ENCODE data around the gene NRXN3. TPM values are rescaled to one million over a fixed set of nuclear protein-coding genes. Genes with fewer than 3 reads are reported as not detected.

The NRXN3 gene
- total RNA-seq, 2 experiments from 2014 or later: not detected

GRCh38 chr14:78683206-78683605, 513.0 kb downstream of the NRXN3 start:
- CTCF ChIA-PET (ENCODE audit: unreplicated experiment): no interaction called here
- Histone ChIP-seq H3K9me3 (ENCODE audit: low read length) (no peaks in the 10 kb centered on the region), H3K9me2 (ENCODE audit: insufficient read depth, low read length) (no peaks in the 10 kb centered on the region), H3K27ac (ENCODE audit: low read depth, low read length, poor library complexity, severe bottlenecking) (no peak overlapping the region), H2AFZ (ENCODE audit: low read length) (no peak overlapping the region), H4K20me1 (ENCODE audit: insufficient read depth, low read length) (no peaks in the 10 kb centered on the region), H3K4me1 (ENCODE audit: insufficient read depth, low read length, poor library complexity, severe bottlenecking) (no peaks in the 10 kb centered on the region), H3K79me2 (ENCODE audit: insufficient read depth, low read depth, low read length) (no peaks in the 10 kb centered on the region), H3K4me2 (ENCODE audit: low read length) (no peak overlapping the region), H3K4me3 (ENCODE audit: low read depth, low read length, poor library complexity, severe bottlenecking) (no peak overlapping the region), H3K36me3 (ENCODE audit: insufficient read depth, low read length) (no peaks in the 10 kb centered on the region)
- TF ChIP-seq EZH2phosphoT487 (IDR thresholded peaks at IDR 0.05; ENCODE audit: borderline replicate concordance, low read depth, low read length): no peak
- no peak for TF ChIP-seq CTCF (conservative IDR thresholded peaks at IDR 0.05; ENCODE audit: low read length)
- intact Hi-C loops (cut with micrococcal nuclease; ENCODE audit: unreplicated experiment): no loop called here
- POLR2A ChIA-PET: no interaction called here
- no TSS peak for BruUV-seq (replicated peaks)
- DNase-seq (ENCODE audit: low spot score): no peak

GRCh38 chr14:78683981-78684380, 513.8 kb downstream of the NRXN3 start:
- no peaks in the 10 kb centered on the region for H3K4me1 ChIP-seq (ENCODE audit: insufficient read depth, low read length, poor library complexity, severe bottlenecking)
- H3K9me3 ChIP-seq (ENCODE audit: low read length): no peaks in the 10 kb centered on the region
- H3K79me2 ChIP-seq (ENCODE audit: insufficient read depth, low read depth, low read length): no peaks in the 10 kb centered on the region
- H2AFZ ChIP-seq (ENCODE audit: low read length): no peak overlapping the region
- ChIA-PET CTCF (ENCODE audit: unreplicated experiment) (no interaction called here), POLR2A (no interaction called here)
- no peaks in the 10 kb centered on the region for H3K36me3 ChIP-seq (ENCODE audit: insufficient read depth, low read length)
- BruUV-seq (replicated peaks): no TSS peak
- no peaks in the 10 kb centered on the region for H4K20me1 ChIP-seq (ENCODE audit: insufficient read depth, low read length)
- no peak overlapping the region for H3K4me3 ChIP-seq (ENCODE audit: low read depth, low read length, poor library complexity, severe bottlenecking)
- intact Hi-C loops (cut with micrococcal nuclease; ENCODE audit: unreplicated experiment): no loop called here
- no peaks in the 10 kb centered on the region for H3K9me2 ChIP-seq (ENCODE audit: insufficient read depth, low read length)
- H3K4me2 ChIP-seq (ENCODE audit: low read length): no peak overlapping the region
- no peak overlapping the region for H3K27ac ChIP-seq (ENCODE audit: low read depth, low read length, poor library complexity, severe bottlenecking)
- TF ChIP-seq EZH2phosphoT487 (IDR thresholded peaks at IDR 0.05; ENCODE audit: borderline replicate concordance, low read depth, low read length): no peak
- TF ChIP-seq CTCF (conservative IDR thresholded peaks at IDR 0.05; ENCODE audit: low read length): no peak
- DNase-seq (ENCODE audit: low spot score): no peak

GRCh38 chr14:78688503-78688902, 518.3 kb downstream of the NRXN3 start:
- no peaks in the 10 kb centered on the region for H3K36me3 ChIP-seq (ENCODE audit: insufficient read depth, low read length)
- H3K4me2 ChIP-seq (ENCODE audit: low read length): no peak overlapping the region
- intact Hi-C loops (cut with micrococcal nuclease; ENCODE audit: unreplicated experiment): no loop called here
- H3K9me2 ChIP-seq (ENCODE audit: insufficient read depth, low read length): no peaks in the 10 kb centered on the region
- ChIA-PET CTCF (ENCODE audit: unreplicated experiment) (no interaction called here), POLR2A (no interaction called here)
- H4K20me1 ChIP-seq (ENCODE audit: insufficient read depth, low read length): no peaks in the 10 kb centered on the region
- H3K4me1 ChIP-seq (ENCODE audit: insufficient read depth, low read length, poor library complexity, severe bottlenecking): no peaks in the 10 kb centered on the region
- TF ChIP-seq EZH2phosphoT487 (IDR thresholded peaks at IDR 0.05; ENCODE audit: borderline replicate concordance, low read depth, low read length): no peak
- no peaks in the 10 kb centered on the region for H3K9me3 ChIP-seq (ENCODE audit: low read length)
- H3K27ac ChIP-seq (ENCODE audit: low read depth, low read length, poor library complexity, severe bottlenecking): no peak overlapping the region
- no peak for DNase-seq (ENCODE audit: low spot score)
- H3K4me3 ChIP-seq (ENCODE audit: low read depth, low read length, poor library complexity, severe bottlenecking): no peak overlapping the region
- H2AFZ ChIP-seq (ENCODE audit: low read length): no peak overlapping the region
- BruUV-seq (replicated peaks): no TSS peak
- no peaks in the 10 kb centered on the region for H3K79me2 ChIP-seq (ENCODE audit: insufficient read depth, low read depth, low read length)
